Left ventricle myocardium inferior (tissue), 1 donor: ENCODE results near the gene SRCAP. TPM values are rescaled to one million over a fixed set of nuclear protein-coding genes. Genes with fewer than 3 reads are reported as not detected.

Experiments used
- DNase-seq: peaks from one replicate; pipeline ENCODE4 v3.0.0-alpha.2; 2020
- H3K27ac ChIP-seq: fragments of 200-600 bp; replicated peaks from 2 replicates; pipeline ENCODE4 v1.8.0; 2021
- H3K27me3 ChIP-seq: fragments of 200-600 bp; 2 replicates; pipeline ENCODE4 v1.8.0; 2021; ENCODE audit warnings: low read depth
- H3K36me3 ChIP-seq: fragments of 200-600 bp; 2 replicates; pipeline ENCODE4 v1.8.0; 2021
- H3K4me1 ChIP-seq: fragments of 200-600 bp; 2 replicates; pipeline ENCODE4 v1.8.0; 2021
- H3K4me3 ChIP-seq: fragments of 200-600 bp; 2 replicates; pipeline ENCODE4 v1.8.0; 2021; ENCODE audit warnings: mild to moderate bottlenecking, moderate library complexity
- H3K9me3 ChIP-seq: fragments of 200-600 bp; replicated peaks from 2 replicates; pipeline ENCODE4 v1.8.0; 2021
- intact Hi-C: fragments of 100-400 bp; cut with micrococcal nuclease; formaldehyde crosslinking; loops from one replicate; pipeline ENCODE4 v1.11.0; 2022
- total RNA-seq: library from RNA; stranded (reverse); fragmentation: NEBNext Ultra II Directional; extraction: Animal tissue kit (Norgen Biotek cat#: 25700); gene quantifications from one replicate; pipeline ENCODE4 v1.2.1, GENCODE V29; 2021
- TF ChIP-seq, protein P1 (sequence below): fragments of 200-600 bp; IDR thresholded peaks from 2 replicates; pipeline ENCODE4 v1.8.0; 2021; ENCODE audit warnings: antibody characterized with exemption, mild to moderate bottlenecking, borderline replicate concordance
- donor health status: DM: no; HTN: yes; CAD: no; lungs with severe emphysema.

The SRCAP gene
- total RNA-seq, 1 donor from 2014 or later, result 42.5 TPM

DNA sequence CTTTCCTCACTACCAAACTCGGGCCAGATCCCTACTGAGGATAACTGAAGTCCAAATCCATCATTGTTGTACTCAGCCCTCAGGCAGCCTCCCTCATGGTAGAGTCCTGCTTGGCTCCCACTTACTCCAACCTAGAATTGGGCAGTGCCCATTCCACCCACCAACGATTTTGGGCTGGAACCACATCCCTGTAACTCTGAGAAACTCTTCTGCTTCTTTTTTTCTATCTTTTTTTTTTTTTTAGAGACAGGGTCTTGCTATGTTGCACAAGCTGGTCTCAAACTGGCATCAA, 47.0 kb upstream of the SRCAP start:
- Histone ChIP-seq H3K4me3 (peak overlapping the region; percentile 90), H3K36me3 (peaks cover 44% of the 10 kb centered on the region), H3K27me3 (no peaks in the 10 kb centered on the region), H3K27ac (peak overlapping the region; percentile 96), H3K9me3 (no peaks in the 10 kb centered on the region), H3K4me1 (peaks cover 36% of the 10 kb centered on the region)
- TF ChIP-seq, protein P1, sequence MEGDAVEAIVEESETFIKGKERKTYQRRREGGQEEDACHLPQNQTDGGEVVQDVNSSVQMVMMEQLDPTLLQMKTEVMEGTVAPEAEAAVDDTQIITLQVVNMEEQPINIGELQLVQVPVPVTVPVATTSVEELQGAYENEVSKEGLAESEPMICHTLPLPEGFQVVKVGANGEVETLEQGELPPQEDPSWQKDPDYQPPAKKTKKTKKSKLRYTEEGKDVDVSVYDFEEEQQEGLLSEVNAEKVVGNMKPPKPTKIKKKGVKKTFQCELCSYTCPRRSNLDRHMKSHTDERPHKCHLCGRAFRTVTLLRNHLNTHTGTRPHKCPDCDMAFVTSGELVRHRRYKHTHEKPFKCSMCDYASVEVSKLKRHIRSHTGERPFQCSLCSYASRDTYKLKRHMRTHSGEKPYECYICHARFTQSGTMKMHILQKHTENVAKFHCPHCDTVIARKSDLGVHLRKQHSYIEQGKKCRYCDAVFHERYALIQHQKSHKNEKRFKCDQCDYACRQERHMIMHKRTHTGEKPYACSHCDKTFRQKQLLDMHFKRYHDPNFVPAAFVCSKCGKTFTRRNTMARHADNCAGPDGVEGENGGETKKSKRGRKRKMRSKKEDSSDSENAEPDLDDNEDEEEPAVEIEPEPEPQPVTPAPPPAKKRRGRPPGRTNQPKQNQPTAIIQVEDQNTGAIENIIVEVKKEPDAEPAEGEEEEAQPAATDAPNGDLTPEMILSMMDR, result no peak
- intact Hi-C loops, result no loop called here
- DNase-seq, result no peak

DNA sequence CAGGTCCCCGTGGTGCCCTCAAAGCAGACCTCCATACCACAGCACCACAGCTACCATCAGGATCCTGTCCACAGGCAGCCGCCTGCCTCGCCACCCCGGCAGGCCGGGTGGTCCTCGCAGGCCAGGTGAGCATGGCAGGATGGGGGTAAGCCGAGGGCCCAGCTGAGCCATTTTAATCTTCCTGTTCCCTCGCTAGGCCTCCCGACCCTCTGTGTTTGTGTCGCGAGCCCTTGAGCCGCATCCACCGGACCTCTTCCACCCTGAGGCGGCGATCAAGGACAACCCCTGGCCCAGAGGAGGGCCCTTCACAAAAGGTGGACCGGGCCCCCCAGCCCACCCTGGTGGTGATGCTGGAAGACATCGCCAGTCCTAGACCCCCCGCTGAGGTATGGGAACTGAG, 46.3 kb upstream of the SRCAP start:
- Histone ChIP-seq H3K4me3 (peak overlapping the region; percentile 90), H3K4me1 (peaks cover 43% of the 10 kb centered on the region), H3K9me3 (no peaks in the 10 kb centered on the region), H3K36me3 (peaks cover 44% of the 10 kb centered on the region), H3K27me3 (no peaks in the 10 kb centered on the region), H3K27ac (no peak overlapping the region)
- TF ChIP-seq, protein P1, result no peak
- no peak for DNase-seq
- intact Hi-C loops, result no loop called here

DNA sequence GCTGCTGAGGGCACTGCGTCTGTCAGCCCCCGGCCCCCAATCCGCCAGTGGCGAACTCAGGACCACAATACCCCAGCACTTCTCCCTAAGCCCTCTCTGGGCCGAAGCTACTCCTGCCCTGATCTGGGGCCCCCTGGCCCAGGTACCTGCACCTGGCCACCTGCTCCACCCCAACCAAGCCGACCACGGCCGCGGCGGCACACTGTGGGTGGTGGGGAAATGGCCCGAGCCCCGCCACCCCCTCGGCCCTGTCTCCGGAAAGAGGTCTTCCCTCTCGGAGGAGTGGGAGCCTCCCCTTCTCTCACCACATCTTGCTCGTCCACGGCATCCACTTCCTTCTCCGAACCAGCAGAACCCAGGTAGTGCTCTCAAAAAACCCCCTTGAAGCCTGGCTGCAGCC, 44.1 kb upstream of the SRCAP start:
- TF ChIP-seq, protein P1, result no peak
- no peak overlapping the region for H3K27ac ChIP-seq
- H3K27me3 ChIP-seq, result no peaks in the 10 kb centered on the region
- H3K4me3 ChIP-seq, result no peak overlapping the region
- no peak for DNase-seq
- no peaks in the 10 kb centered on the region for H3K9me3 ChIP-seq
- peaks cover 44% of the 10 kb centered on the region for H3K36me3 ChIP-seq
- H3K4me1 ChIP-seq, result peaks cover 49% of the 10 kb centered on the region
- intact Hi-C loops, result no loop called here

DNA sequence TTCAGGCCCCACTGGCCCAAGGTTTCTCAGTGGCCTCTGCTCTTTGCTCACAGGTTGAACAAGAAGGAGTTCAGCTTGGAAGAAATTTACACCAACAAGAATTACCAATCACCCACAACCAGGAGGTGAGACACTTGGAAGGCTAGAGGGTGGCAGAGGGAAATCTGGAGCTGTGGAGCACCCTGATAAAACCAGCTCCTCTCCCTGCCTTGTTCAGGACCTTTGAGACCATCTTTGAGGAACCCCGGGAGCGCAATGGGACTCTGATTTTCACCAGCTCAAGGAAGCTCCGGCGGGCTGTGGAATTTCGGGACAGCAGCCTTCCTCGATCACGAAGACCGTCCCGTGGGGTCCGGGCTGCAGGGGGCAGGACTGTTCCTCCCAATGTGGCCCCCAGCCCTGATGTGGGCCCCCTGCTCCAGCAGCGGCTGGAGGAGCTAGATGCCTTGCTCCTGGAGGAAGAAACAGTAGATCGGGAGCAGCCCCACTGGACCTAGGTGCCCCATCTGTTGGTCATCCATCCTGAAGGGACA, 43.1 kb upstream of the SRCAP start:
- Histone ChIP-seq H3K27me3 (no peaks in the 10 kb centered on the region), H3K9me3 (no peaks in the 10 kb centered on the region), H3K4me1 (peaks cover 53% of the 10 kb centered on the region), H3K27ac (peak overlapping the region; percentile 100), H3K4me3 (no peak overlapping the region), H3K36me3 (peaks cover 50% of the 10 kb centered on the region)
- intact Hi-C loops, result no loop called here
- TF ChIP-seq, protein P1, result no peak
- DNase-seq, result no peak

DNA sequence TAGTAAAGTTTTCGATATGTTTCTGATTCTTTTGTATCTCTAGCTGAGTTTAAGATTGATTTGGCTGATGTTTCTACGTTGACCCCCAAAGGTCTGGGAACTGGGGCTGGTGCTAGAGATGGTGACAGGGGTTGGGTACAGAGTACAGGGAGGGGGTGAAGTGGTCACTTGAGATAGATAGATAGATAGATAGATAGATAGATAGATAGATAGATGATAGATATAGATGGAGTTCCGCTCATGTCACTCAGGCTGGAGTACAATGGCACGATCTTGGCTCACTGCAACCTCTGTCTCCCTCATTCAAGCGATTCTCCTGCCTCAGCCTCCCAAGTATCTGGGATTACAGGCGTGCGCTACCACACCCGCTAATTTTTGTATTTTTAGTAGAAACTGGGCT, 42.6 kb upstream of the SRCAP start:
- peak overlapping the region; percentile 100 for H3K27ac ChIP-seq
- intact Hi-C loops, result no loop called here
- no peak overlapping the region for H3K4me3 ChIP-seq
- H3K4me1 ChIP-seq, result peaks cover 53% of the 10 kb centered on the region
- H3K9me3 ChIP-seq, result no peaks in the 10 kb centered on the region
- TF ChIP-seq, protein P1, result no peak
- H3K27me3 ChIP-seq, result no peaks in the 10 kb centered on the region
- H3K36me3 ChIP-seq, result peaks cover 55% of the 10 kb centered on the region
- no peak for DNase-seq
